ENCODE measurements around the gene ERCC6L2. TPM values are rescaled to one million over a fixed set of nuclear protein-coding genes. Genes with fewer than 3 reads are reported as not detected.
A peak's percentile ranks its signal among the peaks of the same experiment; 100 is the strongest.

Gene ERCC6L2
- total and polyA plus RNA-seq, 9 of the 15 experiments (the other 6 are each of a cell fraction or from before 2014, with no cell fraction given) = 7.8 to 42.8 (median 23.6) TPM

DNA sequence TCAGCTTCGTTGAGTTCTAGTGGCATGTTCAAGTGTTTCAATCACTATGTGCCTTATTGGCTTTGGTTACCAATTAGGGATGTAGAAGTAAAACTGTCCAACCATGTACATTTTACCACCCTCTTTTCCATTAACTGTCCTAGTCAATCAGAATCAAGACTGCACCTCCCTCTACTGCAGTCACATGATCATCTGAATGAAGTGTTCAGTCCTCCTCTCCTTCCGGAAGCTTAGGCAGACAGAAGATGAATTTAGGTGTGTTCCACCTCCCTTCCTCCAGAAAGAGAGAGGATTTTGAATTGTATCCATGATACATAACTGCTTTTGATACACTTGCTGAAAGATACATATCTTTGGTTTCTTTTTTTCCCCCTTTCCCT lies 133.7 kb downstream of the ERCC6L2 start:
- Histone ChIP-seq H3K4me3 (no peak overlapping the region), H2AFZ (ENCODE audit: low read depth, low read length) (no peak overlapping the region), H3K36me3 (ENCODE audit: control insufficient read depth, insufficient read depth, low read length) (peaks cover 28% of the 10 kb centered on the region; the same call in 2 of the 3 replicates), H3K4me2 (ENCODE audit: insufficient read depth, low read length) (no peak overlapping the region), H3K9me3 (replicated peaks; ENCODE audit: control insufficient read depth, insufficient read depth, low read depth, low read length) (no peaks in the 10 kb centered on the region), H3K9ac (ENCODE audit: insufficient read depth in 1 of 2, low read depth in 2 of 2, low read length in 2 of 2) (no peak overlapping the region), H3K27ac (ENCODE audit: extremely low read depth, low read depth, low read length) (no peak overlapping the region; the same call in 2 of the 3 replicates), H3K27me3 (ENCODE audit: control insufficient read depth in 2 of 2, insufficient read depth in 2 of 2, low read length in 2 of 2) (no peaks in the 10 kb centered on the region), H3K79me2 (ENCODE audit: control insufficient read depth, insufficient read depth, low read length) (no peaks in the 10 kb centered on the region), H4K20me1 (replicated peaks; ENCODE audit: control insufficient read depth, insufficient read depth, low read length) (no peaks in the 10 kb centered on the region), H3K4me1 (replicated peaks in 1 of 2; ENCODE audit: control insufficient read depth in 2 of 2, insufficient read depth in 2 of 2, low read length in 2 of 2) (peaks cover 3 to 23% of the 10 kb centered on the region in 2 experiments), H3K9me1 (ENCODE audit: control insufficient read depth, insufficient read depth, low read length) (no peaks in the 10 kb centered on the region)
- DNase-seq (ENCODE audit: extremely low read depth in 1 of 4, low spot score in 3 of 4) (no peak), FAIRE-seq (no peak), ATAC-seq (no peak)
- TF ChIP-seq MTF1 (CRISPR knock-in tag; IDR thresholded peaks at IDR 0.05; ENCODE audit: borderline replicate concordance) (no peak), TFE3 (CRISPR knock-in tag; IDR thresholded peaks at IDR 0.05) (peak; percentile 81)
- in situ Hi-C loops (cut with MboI) = no loop called here
- BruUV-seq (replicated peaks) = no TSS peak
- intact Hi-C loops (cut with micrococcal nuclease) = no loop called here
- POLR2A ChIA-PET = no interaction called here
- CTCF ChIA-PET (ENCODE audit: low intra/inter-chr PET ratio) = no interaction called here
- WGBS (ENCODE audit: insufficient coverage, low coverage, missing lambda C conversion rate) = 80% methylated on average over 2 of the region's 2 CpGs

Data from K562 (cell line).